ENCODE measurements around the gene GYS1.
"Not testable (repeated sequence)": the region's sequence is repeated elsewhere in the genome, so short reads cannot be mapped to it uniquely, and the experiment has no call there.

The GYS1 gene

GRCh38 chr19:48925240-48925843 lies 67.8 kb downstream of the GYS1 start:
- no peaks in the 10 kb centered on the region for H3K27me3 ChIP-seq (ENCODE audit: insufficient read depth, low read length)
- no peak overlapping the region for H2AFZ ChIP-seq (ENCODE audit: low read depth, low read length)
- H3K4me3 ChIP-seq (ENCODE audit: low read length): no peak overlapping the region
- peaks cover 24% of the 10 kb centered on the region for H3K36me3 ChIP-seq (ENCODE audit: insufficient read depth, low read length)
- no peaks in the 10 kb centered on the region for H3K4me1 ChIP-seq (ENCODE audit: insufficient read depth, low read length)
- no peaks in the 10 kb centered on the region for H3K9me3 ChIP-seq (ENCODE audit: low read length)

- Histone ChIP-seq H3K9me3 (ENCODE audit: low read length) (no peaks in the 10 kb centered on the region), H3K4me1 (ENCODE audit: insufficient read depth, low read length) (no peaks in the 10 kb centered on the region), H3K4me3 (ENCODE audit: low read length) (no peak overlapping the region), H3K27me3 (ENCODE audit: insufficient read depth, low read length) (no peaks in the 10 kb centered on the region), H2AFZ (ENCODE audit: low read depth, low read length) (no peak overlapping the region), H3K36me3 (ENCODE audit: insufficient read depth, low read length) (peaks cover 44% of the 10 kb centered on the region)
Observed at GRCh38 chr19:48922548-48923490, 70.3 kb downstream of the GYS1 start.

- Histone ChIP-seq H3K4me1 (ENCODE audit: insufficient read depth, low read length) (no peaks in the 10 kb centered on the region), H3K36me3 (ENCODE audit: insufficient read depth, low read length) (peaks cover 45% of the 10 kb centered on the region), H2AFZ (ENCODE audit: low read depth, low read length) (no peak overlapping the region), H3K4me3 (ENCODE audit: low read length) (no peak overlapping the region), H3K27me3 (ENCODE audit: insufficient read depth, low read length) (no peaks in the 10 kb centered on the region), H3K9me3 (ENCODE audit: low read length) (no peaks in the 10 kb centered on the region)
Observed at GRCh38 chr19:48921721-48922500, 71.2 kb downstream of the GYS1 start.

GRCh38 chr19:48920949-48921348 lies 72.2 kb downstream of the GYS1 start:
- Histone ChIP-seq H3K27me3 (ENCODE audit: insufficient read depth, low read length) (no peaks in the 10 kb centered on the region), H3K4me1 (ENCODE audit: insufficient read depth, low read length) (no peaks in the 10 kb centered on the region), H3K9me3 (ENCODE audit: low read length) (no peaks in the 10 kb centered on the region), H2AFZ (ENCODE audit: low read depth, low read length) (no peak overlapping the region), H3K4me3 (ENCODE audit: low read length) (no peak overlapping the region), H3K36me3 (ENCODE audit: insufficient read depth, low read length) (peaks cover 49% of the 10 kb centered on the region)

GRCh38 chr19:48919271-48919670 lies 73.8 kb downstream of the GYS1 start:
- not testable (repeated sequence) for H3K9me3 ChIP-seq (ENCODE audit: low read length); H3K27me3 ChIP-seq (ENCODE audit: insufficient read depth, low read length); H3K4me3 ChIP-seq (ENCODE audit: low read length); H2AFZ ChIP-seq (ENCODE audit: low read depth, low read length); H3K4me1 ChIP-seq (ENCODE audit: insufficient read depth, low read length)
- H3K36me3 ChIP-seq (ENCODE audit: insufficient read depth, low read length): peaks cover 59% of the 10 kb centered on the region

GRCh38 chr19:48918801-48919247 lies 74.3 kb downstream of the GYS1 start:
- Histone ChIP-seq H2AFZ (ENCODE audit: low read depth, low read length) (no peak overlapping the region), H3K4me1 (ENCODE audit: insufficient read depth, low read length) (no peaks in the 10 kb centered on the region), H3K36me3 (ENCODE audit: insufficient read depth, low read length) (peaks cover 61% of the 10 kb centered on the region), H3K27me3 (ENCODE audit: insufficient read depth, low read length) (no peaks in the 10 kb centered on the region), H3K4me3 (ENCODE audit: low read length) (no peak overlapping the region), H3K9me3 (ENCODE audit: low read length) (no peaks in the 10 kb centered on the region)

Data from neuron (in vitro differentiated cells).